ENCODE data around the gene CFAP61.

DNA sequence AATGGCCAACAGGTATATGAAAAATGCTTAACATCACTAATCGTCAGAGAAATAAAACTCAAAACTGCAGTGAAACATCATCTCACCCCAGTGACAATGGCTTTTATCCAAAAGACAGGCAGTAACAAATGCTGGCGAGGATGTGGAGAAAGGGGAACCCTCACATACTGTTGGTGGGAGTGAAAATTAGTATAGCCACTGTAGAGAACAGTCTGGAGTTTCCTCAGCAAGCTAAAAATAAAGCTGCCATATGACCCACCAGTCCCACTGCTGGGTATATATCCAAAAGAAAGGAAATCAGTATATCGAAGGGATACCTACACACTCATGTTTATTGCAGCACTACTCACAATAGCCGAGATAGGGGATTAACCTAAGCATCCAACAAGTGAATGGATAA lies 292.1 kb downstream of the CFAP61 start:
- no peak for TF ChIP-seq JUNB (IDR thresholded peaks at IDR 0.05; ENCODE audit: unreplicated experiment)
- TF ChIP-seq, protein P1, sequence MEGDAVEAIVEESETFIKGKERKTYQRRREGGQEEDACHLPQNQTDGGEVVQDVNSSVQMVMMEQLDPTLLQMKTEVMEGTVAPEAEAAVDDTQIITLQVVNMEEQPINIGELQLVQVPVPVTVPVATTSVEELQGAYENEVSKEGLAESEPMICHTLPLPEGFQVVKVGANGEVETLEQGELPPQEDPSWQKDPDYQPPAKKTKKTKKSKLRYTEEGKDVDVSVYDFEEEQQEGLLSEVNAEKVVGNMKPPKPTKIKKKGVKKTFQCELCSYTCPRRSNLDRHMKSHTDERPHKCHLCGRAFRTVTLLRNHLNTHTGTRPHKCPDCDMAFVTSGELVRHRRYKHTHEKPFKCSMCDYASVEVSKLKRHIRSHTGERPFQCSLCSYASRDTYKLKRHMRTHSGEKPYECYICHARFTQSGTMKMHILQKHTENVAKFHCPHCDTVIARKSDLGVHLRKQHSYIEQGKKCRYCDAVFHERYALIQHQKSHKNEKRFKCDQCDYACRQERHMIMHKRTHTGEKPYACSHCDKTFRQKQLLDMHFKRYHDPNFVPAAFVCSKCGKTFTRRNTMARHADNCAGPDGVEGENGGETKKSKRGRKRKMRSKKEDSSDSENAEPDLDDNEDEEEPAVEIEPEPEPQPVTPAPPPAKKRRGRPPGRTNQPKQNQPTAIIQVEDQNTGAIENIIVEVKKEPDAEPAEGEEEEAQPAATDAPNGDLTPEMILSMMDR (conservative IDR thresholded peaks at IDR 0.05; ENCODE audit: low read depth in 2 of 2): no peak
- TF ChIP-seq POLR2AphosphoS5 (IDR thresholded peaks at IDR 0.05; ENCODE audit: low read depth): no peak
- no peak for TF ChIP-seq EZH2 (IDR thresholded peaks at IDR 0.05; ENCODE audit: low read depth, unreplicated experiment)
- TF ChIP-seq, protein P2, sequence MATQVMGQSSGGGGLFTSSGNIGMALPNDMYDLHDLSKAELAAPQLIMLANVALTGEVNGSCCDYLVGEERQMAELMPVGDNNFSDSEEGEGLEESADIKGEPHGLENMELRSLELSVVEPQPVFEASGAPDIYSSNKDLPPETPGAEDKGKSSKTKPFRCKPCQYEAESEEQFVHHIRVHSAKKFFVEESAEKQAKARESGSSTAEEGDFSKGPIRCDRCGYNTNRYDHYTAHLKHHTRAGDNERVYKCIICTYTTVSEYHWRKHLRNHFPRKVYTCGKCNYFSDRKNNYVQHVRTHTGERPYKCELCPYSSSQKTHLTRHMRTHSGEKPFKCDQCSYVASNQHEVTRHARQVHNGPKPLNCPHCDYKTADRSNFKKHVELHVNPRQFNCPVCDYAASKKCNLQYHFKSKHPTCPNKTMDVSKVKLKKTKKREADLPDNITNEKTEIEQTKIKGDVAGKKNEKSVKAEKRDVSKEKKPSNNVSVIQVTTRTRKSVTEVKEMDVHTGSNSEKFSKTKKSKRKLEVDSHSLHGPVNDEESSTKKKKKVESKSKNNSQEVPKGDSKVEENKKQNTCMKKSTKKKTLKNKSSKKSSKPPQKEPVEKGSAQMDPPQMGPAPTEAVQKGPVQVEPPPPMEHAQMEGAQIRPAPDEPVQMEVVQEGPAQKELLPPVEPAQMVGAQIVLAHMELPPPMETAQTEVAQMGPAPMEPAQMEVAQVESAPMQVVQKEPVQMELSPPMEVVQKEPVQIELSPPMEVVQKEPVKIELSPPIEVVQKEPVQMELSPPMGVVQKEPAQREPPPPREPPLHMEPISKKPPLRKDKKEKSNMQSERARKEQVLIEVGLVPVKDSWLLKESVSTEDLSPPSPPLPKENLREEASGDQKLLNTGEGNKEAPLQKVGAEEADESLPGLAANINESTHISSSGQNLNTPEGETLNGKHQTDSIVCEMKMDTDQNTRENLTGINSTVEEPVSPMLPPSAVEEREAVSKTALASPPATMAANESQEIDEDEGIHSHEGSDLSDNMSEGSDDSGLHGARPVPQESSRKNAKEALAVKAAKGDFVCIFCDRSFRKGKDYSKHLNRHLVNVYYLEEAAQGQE (IDR thresholded peaks at IDR 0.05; ENCODE audit: unreplicated experiment): no peak
- no peak for TF ChIP-seq CREB1 (CRISPR knock-in tag; IDR thresholded peaks at IDR 0.05; ENCODE audit: low read depth)
- no peak for TF ChIP-seq NANOG (IDR thresholded peaks at IDR 0.05; ENCODE audit: borderline replicate concordance)
- TF ChIP-seq, protein P3, sequence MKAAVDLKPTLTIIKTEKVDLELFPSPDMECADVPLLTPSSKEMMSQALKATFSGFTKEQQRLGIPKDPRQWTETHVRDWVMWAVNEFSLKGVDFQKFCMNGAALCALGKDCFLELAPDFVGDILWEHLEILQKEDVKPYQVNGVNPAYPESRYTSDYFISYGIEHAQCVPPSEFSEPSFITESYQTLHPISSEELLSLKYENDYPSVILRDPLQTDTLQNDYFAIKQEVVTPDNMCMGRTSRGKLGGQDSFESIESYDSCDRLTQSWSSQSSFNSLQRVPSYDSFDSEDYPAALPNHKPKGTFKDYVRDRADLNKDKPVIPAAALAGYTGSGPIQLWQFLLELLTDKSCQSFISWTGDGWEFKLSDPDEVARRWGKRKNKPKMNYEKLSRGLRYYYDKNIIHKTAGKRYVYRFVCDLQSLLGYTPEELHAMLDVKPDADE (IDR thresholded peaks at IDR 0.05): no peak
- no peak for TF ChIP-seq EZH2phosphoT487 (IDR thresholded peaks at IDR 0.05; ENCODE audit: unreplicated experiment)

Data from GM23338 (cell line).